Tracheal epithelial cell (primary cell): ENCODE data around the gene SCUBE1. TPM values are rescaled to one million over a fixed set of nuclear protein-coding genes. Genes with fewer than 3 reads are reported as not detected.

Source experiments
- total RNA-seq: library from RNA; depleted of rRNA; stranded (reverse); fragments of >200 nt; gene quantifications from 2 replicates; pipeline ENCODE4 v1.2.1, GENCODE V29; 2014

SCUBE1 gene
- not detected in 2 replicates for total RNA-seq

GRCh38 chr22:43343262-43343669 is at the start of gene SCUBE1:
Gene SCUBE1 (minus strand): TSS chr22:43343372. CDS start chr22:43343261, 111 bp downstream.

GRCh38 chr22:43186272-43187170 is 156.7 kb downstream of the SCUBE1 start, which contains the start of gene TTLL12:
Gene TTLL12 (minus strand): TSS chr22:43187134. CDS start chr22:43187069, 65 bp downstream.

GRCh38 chr22:43151251-43152002 is 191.7 kb downstream of the SCUBE1 start, which contains the start of gene TSPO:
Gene TSPO (plus strand): TSS chr22:43151559. CDS start chr22:43159239, 7,680 bp downstream.

Other genes with a start within 250 kb of the SCUBE1 start
- 61.0 and 99.3 TPM in 2 replicates for gene BIK, start 232.6 kb downstream of the SCUBE1 start, total RNA-seq
- 13.4 and 16.9 TPM in 2 replicates for gene MCAT, start 200.0 kb downstream of the SCUBE1 start, total RNA-seq
- gene TSPO, start 191.8 kb downstream of the SCUBE1 start, total RNA-seq = 781 and 866 TPM in 2 replicates
- gene TTLL12, start 156.2 kb downstream of the SCUBE1 start, total RNA-seq = 75.4 and 88.5 TPM in 2 replicates
- gene MPPED1, start 68.6 kb upstream of the SCUBE1 start, total RNA-seq = not detected in 2 replicates